ENCODE results near the gene KRT3. TPM values are rescaled to one million over a fixed set of nuclear protein-coding genes. Genes with fewer than 3 reads are reported as not detected.
"Not testable (repeated sequence)": the region's sequence is repeated elsewhere in the genome, so short reads cannot be mapped to it uniquely, and the experiment has no call there.

The KRT3 gene
- total RNA-seq, 2 experiments from 2014 or later, result not detected

DNA sequence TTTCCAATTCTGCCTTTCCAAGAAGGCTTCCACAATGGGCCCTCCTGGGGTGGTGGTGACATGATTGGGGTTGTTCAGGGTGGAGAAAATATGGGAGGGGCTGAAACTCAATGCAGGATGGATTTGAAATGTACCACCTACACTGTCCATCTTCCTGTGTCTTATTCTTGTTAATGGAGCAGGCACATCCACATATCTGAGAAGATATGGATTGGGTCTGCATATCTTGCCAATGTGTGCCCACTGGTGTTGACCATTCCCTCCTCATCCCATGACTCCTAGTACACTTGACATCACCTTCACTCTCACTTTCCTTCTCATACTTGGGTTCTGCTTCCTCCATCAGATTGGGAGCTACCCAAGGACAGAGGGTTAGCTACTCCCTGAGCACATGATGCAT lies 26.0 kb downstream of the KRT3 start:
- POLR2A ChIA-PET, result no interaction called here
- no peaks in the 10 kb centered on the region for H3K4me1 Mint-ChIP-seq
- no peaks in the 10 kb centered on the region for H3K9me3 Mint-ChIP-seq
- H3K36me3 Mint-ChIP-seq (ENCODE audit: low read depth), result no peaks in the 10 kb centered on the region
- no peak for DNase-seq
- H3K27ac Mint-ChIP-seq, result no peak overlapping the region
- peaks cover 11% of the 10 kb centered on the region for H3K27me3 Mint-ChIP-seq
- no peak overlapping the region for H3K4me3 Mint-ChIP-seq
- CTCF ChIA-PET, result no interaction called here

DNA sequence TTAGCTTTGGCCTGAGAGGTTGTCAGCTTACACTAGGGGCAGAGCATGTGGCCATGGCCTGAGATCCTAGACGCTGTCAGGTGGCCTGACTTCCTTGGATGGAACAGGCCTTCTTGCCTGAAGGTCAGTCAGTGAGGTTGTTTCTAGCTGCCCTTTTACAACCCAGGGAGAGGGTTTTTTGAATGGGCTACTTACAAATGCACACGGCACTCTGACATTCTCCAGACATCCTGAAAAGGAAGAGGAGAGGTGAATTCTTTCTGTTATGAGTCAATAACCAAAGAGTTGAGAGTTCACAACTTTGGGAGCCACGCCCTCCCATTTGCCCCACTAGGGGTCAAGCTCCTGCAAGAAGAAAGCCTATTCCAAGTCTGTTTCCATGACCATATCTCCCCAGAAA lies 26.6 kb downstream of the KRT3 start:
- H3K27me3 Mint-ChIP-seq, result peaks cover 11% of the 10 kb centered on the region
- no peak overlapping the region for H3K4me3 Mint-ChIP-seq
- POLR2A ChIA-PET, result no interaction called here
- no peak overlapping the region for H3K27ac Mint-ChIP-seq
- H3K36me3 Mint-ChIP-seq (ENCODE audit: low read depth), result no peaks in the 10 kb centered on the region
- no peaks in the 10 kb centered on the region for H3K9me3 Mint-ChIP-seq
- H3K4me1 Mint-ChIP-seq, result no peaks in the 10 kb centered on the region
- CTCF ChIA-PET, result no interaction called here
- no peak for DNase-seq

DNA sequence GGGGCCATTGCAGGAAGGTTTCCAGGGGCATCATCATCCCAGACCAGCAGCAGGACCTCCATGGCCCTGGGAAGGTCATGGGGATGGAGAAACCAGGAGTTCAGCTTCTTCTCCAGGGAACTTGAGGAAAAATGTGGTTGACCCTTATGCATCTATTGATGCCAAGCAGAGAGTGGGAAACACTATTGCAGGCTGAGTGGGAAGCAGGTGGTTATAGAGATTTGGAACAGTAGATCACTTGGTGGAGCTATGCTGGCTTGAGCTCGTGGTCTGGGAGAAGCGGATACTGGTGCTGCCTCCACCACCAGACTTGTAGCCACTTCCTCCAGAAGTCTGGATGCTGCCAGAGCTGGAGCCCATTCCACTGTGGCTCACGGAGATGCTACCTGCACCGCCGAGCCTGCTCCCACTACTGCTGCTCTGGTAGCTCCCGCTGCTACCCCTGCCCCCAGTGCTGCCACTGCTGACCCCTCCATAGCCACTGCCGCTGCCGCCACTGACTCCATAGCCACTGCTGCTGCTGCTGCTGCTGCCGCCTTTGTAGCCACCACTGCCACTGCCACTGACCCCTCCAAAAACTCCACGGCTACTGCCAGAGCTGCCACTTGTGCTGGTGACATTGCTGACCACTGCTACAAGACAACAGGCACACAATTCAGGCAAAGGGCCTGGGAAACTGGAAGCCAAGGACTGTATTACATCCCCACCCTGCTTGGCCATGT lies 27.3 kb downstream of the KRT3 start:
- Mint-ChIP-seq H3K27ac (no peak overlapping the region), H3K4me1 (no peaks in the 10 kb centered on the region), H3K4me3 (no peak overlapping the region), H3K27me3 (peaks cover 11% of the 10 kb centered on the region), H3K36me3 (ENCODE audit: low read depth) (no peaks in the 10 kb centered on the region), H3K9me3 (no peaks in the 10 kb centered on the region)
- ChIA-PET POLR2A (no interaction called here), CTCF (no interaction called here)
- DNase-seq, result no peak

DNA sequence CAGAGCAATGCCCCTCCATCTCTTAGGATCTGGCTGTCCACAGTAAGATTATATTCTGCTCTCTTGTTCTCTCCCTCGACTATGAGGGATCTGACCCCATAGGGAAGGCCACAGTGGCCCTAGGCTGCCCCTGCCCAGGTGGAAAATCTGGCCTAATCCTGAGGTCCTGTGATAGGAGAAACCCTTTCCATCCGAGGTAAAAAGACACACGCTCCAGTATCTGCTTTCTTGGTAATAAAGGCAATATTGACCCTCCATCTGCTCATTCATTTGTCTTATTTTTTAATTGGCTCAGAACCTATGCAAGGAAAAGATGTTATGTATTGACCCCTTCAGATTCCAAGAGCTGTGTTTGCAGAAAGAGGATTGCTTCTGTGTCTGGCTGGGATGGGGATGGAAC lies 28.5 kb downstream of the KRT3 start:
- no peak overlapping the region for H3K4me3 Mint-ChIP-seq
- H3K36me3 Mint-ChIP-seq (ENCODE audit: low read depth), result no peaks in the 10 kb centered on the region
- ChIA-PET CTCF (no interaction called here), POLR2A (no interaction called here)
- DNase-seq, result no peak
- no peaks in the 10 kb centered on the region for H3K4me1 Mint-ChIP-seq
- peaks cover 10% of the 10 kb centered on the region for H3K27me3 Mint-ChIP-seq
- H3K9me3 Mint-ChIP-seq, result no peaks in the 10 kb centered on the region
- no peak overlapping the region for H3K27ac Mint-ChIP-seq

DNA sequence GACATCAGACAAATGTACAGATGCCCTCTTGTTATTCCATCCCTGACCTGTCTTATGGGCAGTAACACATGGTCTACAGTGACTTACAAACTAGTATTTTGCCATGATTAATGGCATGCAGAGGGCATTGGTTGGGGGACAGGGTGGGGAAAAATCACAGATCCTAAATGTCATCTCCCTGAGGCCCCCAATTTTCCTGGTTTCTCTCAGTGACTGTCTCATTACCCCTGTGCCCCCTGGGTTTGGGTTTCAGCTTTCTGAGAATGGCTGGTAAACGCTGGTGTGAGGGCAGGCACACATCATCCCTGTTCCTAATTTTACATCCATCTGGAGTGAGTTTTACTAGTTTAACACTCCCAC lies 28.9 kb downstream of the KRT3 start:
- Mint-ChIP-seq H3K27me3 (peaks cover 10% of the 10 kb centered on the region), H3K4me1 (no peaks in the 10 kb centered on the region), H3K27ac (no peak overlapping the region), H3K9me3 (no peaks in the 10 kb centered on the region), H3K36me3 (ENCODE audit: low read depth) (no peaks in the 10 kb centered on the region), H3K4me3 (no peak overlapping the region)
- ChIA-PET POLR2A (no interaction called here), CTCF (no interaction called here)
- DNase-seq, result no peak

DNA sequence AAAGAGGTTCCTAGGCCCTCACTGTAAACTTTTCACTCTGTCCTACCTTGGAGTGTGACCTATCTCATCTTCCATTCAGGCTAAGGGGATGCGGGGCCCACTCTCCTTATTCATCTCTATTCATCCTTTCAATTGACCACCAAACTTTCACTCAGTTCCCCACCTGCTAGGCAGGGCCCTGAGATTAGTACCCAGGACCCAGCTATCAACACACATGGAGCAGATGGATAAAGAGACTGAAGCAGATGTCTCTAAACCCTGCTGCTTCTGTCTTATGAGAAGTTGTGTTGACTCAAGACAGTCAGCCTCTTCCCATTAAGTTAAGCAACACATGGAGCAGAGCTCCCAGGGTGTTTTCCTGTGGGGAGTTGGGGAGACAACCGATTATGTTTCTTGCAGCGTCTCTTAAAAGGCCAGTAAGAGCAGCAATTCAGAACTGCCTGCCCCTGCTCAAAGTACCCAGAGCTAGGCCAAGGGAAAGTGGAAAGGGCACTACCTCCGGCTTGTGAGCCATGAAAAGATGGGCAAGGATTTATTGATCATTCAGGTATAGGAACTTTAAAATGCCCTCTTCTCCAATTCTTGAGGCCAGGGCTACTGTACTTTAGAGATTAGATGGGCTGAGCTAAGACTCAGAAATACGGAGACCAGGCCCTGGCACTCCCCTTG lies 29.4 kb downstream of the KRT3 start:
- Mint-ChIP-seq H3K4me1 (no peaks in the 10 kb centered on the region), H3K27me3 (peaks cover 10% of the 10 kb centered on the region), H3K9me3 (no peaks in the 10 kb centered on the region), H3K36me3 (ENCODE audit: low read depth) (no peaks in the 10 kb centered on the region), H3K27ac (no peak overlapping the region), H3K4me3 (no peak overlapping the region)
- DNase-seq, result no peak
- ChIA-PET POLR2A (no interaction called here), CTCF (no interaction called here)

DNA sequence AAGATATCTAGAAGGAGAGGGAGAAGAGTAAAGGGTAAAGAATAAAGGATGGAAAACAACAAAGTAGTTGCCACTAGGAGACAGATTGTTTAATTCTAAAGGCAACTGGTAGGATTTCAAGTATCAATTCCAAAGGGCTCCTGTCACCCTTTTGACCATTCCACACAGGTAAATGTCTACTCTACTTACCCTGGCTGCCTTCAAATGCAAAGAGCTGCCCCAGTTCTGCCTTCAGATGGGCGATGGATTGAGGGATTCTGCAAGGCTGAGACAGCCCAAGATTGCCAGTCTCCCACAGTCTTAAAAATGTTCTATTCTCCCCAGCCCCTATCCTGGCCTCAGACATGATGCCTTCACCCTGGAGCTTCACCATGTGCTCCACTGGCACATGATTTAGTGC lies 30.2 kb downstream of the KRT3 start:
- no peak overlapping the region for H3K4me3 Mint-ChIP-seq
- peaks cover 7% of the 10 kb centered on the region for H3K27me3 Mint-ChIP-seq
- DNase-seq, result no peak
- H3K36me3 Mint-ChIP-seq (ENCODE audit: low read depth), result no peaks in the 10 kb centered on the region
- H3K9me3 Mint-ChIP-seq, result peaks cover 3% of the 10 kb centered on the region
- H3K4me1 Mint-ChIP-seq, result no peaks in the 10 kb centered on the region
- no peak overlapping the region for H3K27ac Mint-ChIP-seq
- CTCF ChIA-PET, result no interaction called here
- POLR2A ChIA-PET, result no interaction called here

DNA sequence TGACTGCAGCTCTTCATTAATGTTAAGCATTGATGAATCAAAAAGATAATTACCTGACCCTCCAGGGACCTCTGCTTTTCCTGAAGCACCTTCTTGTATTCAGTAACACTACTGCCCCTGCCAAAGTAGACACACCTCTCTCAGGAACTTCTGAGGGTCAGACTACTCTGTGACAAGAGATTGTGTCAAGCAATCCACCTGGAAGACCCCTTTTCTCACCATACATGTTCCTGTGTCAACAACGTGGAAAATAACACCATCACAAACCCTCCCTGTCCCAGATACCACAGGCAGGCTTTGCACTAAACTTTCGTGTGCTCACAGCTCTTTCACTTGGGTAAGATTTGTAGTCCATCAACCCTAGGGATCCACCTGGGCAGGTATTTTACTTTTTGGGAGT lies 31.9 kb downstream of the KRT3 start:
- CTCF ChIA-PET, result no interaction called here
- Mint-ChIP-seq H3K27ac (no peak overlapping the region), H3K36me3 (ENCODE audit: low read depth) (no peaks in the 10 kb centered on the region), H3K27me3 (peaks cover 7% of the 10 kb centered on the region), H3K4me1 (no peaks in the 10 kb centered on the region), H3K9me3 (peaks cover 4% of the 10 kb centered on the region), H3K4me3 (no peak overlapping the region)
- no peak for DNase-seq
- POLR2A ChIA-PET, result no interaction called here

DNA sequence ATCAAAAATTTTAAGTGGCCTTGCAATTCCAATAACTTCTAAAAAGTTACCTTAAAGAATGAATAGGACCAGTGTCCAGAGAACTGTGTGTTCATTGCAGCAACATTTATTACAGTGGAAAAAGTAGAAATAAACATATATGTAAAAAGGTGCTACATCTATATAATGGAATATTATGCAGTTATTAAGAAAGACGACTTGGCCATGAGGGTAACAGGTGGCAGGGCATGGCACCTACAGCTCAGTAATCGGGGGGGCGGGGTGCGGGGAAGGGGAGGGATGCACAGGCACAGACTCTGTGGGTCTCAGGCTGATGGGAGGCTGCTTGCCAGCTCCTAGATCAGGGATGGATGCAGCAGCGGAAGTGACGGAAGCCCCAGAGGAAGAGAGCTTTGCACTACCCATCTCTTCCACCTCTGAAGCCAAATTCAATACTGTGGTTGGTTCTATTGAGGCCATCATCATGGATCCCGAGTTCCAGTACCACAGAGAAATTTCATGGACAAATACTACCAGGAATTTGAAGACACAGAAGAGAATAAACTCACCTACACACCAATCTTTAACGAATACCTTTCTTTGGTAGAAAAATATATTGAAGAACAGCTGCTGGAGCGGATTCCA lies 32.8 kb downstream of the KRT3 start:
- ChIA-PET CTCF (no interaction called here), POLR2A (no interaction called here)
- no peak overlapping the region for H3K4me3 Mint-ChIP-seq
- peaks cover 4% of the 10 kb centered on the region for H3K9me3 Mint-ChIP-seq
- no peaks in the 10 kb centered on the region for H3K36me3 Mint-ChIP-seq (ENCODE audit: low read depth)
- no peak overlapping the region for H3K27ac Mint-ChIP-seq
- DNase-seq, result no peak
- no peaks in the 10 kb centered on the region for H3K4me1 Mint-ChIP-seq
- peaks cover 11% of the 10 kb centered on the region for H3K27me3 Mint-ChIP-seq

DNA sequence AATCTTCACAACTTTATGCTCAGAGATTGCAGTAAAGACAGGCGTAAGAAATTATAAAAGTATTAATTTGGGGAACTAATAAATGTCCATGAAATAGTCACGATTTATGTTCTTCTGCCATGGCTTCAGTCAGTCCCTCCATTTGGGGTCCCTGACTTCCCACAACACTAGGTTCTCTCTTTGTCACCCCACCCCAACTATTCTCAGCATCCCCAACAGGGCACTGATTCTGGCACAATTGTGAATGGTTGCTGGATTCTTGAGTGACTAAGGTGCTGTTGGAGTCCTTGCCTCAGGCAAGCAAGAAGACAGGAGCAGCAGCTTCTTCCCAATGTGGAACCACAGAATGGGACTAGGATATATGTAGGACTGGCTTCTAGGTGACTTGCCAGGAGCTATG lies 34.1 kb downstream of the KRT3 start:
- ChIA-PET CTCF (no interaction called here), POLR2A (no interaction called here)
- Mint-ChIP-seq H3K9me3 (peaks cover 4% of the 10 kb centered on the region), H3K27ac (no peak overlapping the region), H3K36me3 (ENCODE audit: low read depth) (no peaks in the 10 kb centered on the region), H3K4me1 (no peaks in the 10 kb centered on the region), H3K27me3 (peaks cover 11% of the 10 kb centered on the region), H3K4me3 (no peak overlapping the region)
- no peak for DNase-seq

DNA sequence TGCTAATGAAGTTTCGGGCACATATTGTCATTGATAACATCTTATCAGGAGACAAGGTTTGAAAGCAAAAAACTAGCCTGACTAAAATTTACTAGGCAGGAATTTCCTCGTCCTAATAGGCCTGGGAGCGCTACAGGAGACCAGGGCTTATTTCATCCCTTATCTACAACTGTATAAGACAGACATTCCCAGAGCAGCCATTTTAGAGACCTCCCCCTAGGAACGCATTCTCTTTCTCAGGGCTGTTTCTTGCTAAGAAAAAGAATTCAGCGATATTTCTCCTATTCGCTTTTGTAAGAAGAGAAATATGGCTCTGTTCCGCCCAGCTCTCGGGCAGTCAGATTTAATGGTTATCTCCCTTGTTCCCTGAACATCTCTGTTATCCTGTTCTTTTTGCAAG lies 34.7 kb downstream of the KRT3 start:
- H3K36me3 Mint-ChIP-seq (ENCODE audit: low read depth); H3K4me3 Mint-ChIP-seq; CTCF ChIA-PET; H3K27ac Mint-ChIP-seq; DNase-seq; H3K4me1 Mint-ChIP-seq; POLR2A ChIA-PET; H3K9me3 Mint-ChIP-seq: not testable (repeated sequence)
- H3K27me3 Mint-ChIP-seq, result peaks cover 11% of the 10 kb centered on the region

DNA sequence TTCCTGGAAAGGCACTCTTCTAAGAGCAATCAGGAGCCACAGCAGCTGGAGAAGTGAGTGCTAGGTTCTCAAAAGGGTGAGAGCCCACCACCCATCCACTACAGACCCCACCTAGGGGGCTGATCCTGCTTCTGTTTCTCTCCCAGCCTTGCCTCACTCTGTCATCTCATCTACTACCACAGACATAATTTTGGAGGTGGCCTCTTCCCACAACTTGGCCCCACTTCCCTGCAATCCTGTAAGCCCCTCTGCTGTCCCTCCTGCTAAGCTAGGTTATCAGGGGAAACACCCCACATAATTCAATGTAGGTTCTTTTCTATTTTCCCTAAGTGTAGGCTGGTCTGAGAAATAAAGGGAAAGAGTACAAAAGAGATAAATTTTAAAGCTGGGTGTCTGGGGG lies 35.3 kb downstream of the KRT3 start:
- no peaks in the 10 kb centered on the region for H3K36me3 Mint-ChIP-seq (ENCODE audit: low read depth)
- peaks cover 4% of the 10 kb centered on the region for H3K9me3 Mint-ChIP-seq
- CTCF ChIA-PET, result interaction anchor here (1.4 kb wide), 1 partner anchor 175 kb away, joined by 3 read pairs; no protein-coding TSS in a partner anchor
- H3K4me3 Mint-ChIP-seq, result no peak overlapping the region
- no peak overlapping the region for H3K27ac Mint-ChIP-seq
- POLR2A ChIA-PET, result no interaction called here
- no peak for DNase-seq
- H3K4me1 Mint-ChIP-seq, result no peaks in the 10 kb centered on the region
- peaks cover 6% of the 10 kb centered on the region for H3K27me3 Mint-ChIP-seq

DNA sequence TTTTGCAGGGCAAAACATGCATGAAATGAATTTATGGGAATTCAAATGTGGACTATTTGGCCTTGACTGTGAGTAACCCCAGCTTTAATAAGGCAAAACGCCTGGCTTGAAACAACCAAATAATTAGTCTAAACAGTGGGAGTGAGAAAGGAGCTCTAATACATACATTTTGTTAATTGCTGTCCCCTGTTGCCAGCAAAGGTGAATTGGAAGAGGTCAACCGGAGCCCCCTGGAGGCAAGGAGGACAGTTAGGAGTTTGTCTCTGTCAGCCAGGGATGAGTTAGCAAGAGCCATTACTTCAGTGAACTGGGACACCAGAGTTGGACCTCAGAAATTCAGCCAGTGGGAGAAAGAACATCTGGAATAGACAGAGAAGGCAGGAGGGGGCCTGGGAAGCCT lies 36.2 kb downstream of the KRT3 start:
- no peak for DNase-seq

DNA sequence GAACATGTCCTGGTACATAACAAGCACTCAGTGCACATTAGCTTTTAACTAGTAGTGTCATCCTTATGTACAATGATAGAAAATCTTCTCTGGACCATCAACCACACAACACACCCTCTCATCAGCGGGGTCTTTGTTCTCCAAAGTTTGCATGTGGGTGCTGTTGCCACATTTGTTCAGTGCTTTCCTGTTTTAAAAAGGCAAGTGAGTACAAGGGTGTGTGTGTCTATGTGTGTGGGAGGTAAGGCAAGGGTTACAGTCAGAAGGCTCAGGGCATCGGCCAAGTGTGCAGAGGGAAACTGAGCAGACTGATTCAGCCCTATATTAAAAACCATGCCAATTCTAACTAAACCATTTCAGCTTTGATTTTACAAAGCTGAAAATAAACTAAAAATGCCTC lies 36.7 kb downstream of the KRT3 start:
- Mint-ChIP-seq H3K4me1 (no peaks in the 10 kb centered on the region), H3K9me3 (peaks cover 4% of the 10 kb centered on the region), H3K4me3 (no peak overlapping the region), H3K27ac (no peak overlapping the region), H3K27me3 (peaks cover 4% of the 10 kb centered on the region), H3K36me3 (ENCODE audit: low read depth) (no peaks in the 10 kb centered on the region)
- ChIA-PET POLR2A (no interaction called here), CTCF (interaction anchor here (1.4 kb wide), 2 partner anchors 120 to 173 kb away, joined by 3 to 4 read pairs; no protein-coding TSS in a partner anchor)
- DNase-seq, result no peak

More for the DNA sequence above, 36.2 kb downstream of the KRT3 start:
- POLR2A ChIA-PET, result no interaction called here
- Mint-ChIP-seq H3K4me1 (no peaks in the 10 kb centered on the region), H3K9me3 (peaks cover 4% of the 10 kb centered on the region), H3K4me3 (no peak overlapping the region), H3K36me3 (ENCODE audit: low read depth) (no peaks in the 10 kb centered on the region), H3K27me3 (peaks cover 4% of the 10 kb centered on the region), H3K27ac (no peak overlapping the region)
- CTCF ChIA-PET, result interaction anchor here (1.4 kb wide), 2 partner anchors 120 to 174 kb away, joined by 3 to 4 read pairs; no protein-coding TSS in a partner anchor

Measured in activated CD4-positive, alpha-beta memory T cell treated with anti-CD3 and anti-CD28 coated beads, Interleukin-2, amount 10 ng/mL, durations not matched to agents 7 days and 5 days (primary cell).